Measurements from ENCODE around the gene PTHLH.

DNA sequence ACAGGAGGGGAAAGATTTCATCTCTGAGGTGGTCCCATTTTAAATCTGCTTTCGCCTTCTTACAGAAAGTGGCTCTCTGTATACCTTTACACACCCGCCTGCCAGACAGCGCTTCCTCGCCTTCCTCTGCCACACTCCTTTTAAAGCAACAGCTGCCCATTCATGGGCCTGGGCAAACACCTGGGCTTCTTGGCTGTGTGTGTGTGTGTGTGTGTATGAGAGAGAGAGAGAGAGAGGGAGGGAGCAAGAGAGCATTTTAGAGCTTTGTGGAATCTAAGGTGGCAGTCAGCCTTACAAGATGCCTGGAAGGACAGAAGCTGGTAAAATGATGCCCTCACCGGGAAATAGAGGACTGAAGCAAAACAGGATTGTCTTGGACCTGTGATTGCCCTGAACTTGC, 20.0 kb downstream of the PTHLH start:
- TF ChIP-seq, protein P1, sequence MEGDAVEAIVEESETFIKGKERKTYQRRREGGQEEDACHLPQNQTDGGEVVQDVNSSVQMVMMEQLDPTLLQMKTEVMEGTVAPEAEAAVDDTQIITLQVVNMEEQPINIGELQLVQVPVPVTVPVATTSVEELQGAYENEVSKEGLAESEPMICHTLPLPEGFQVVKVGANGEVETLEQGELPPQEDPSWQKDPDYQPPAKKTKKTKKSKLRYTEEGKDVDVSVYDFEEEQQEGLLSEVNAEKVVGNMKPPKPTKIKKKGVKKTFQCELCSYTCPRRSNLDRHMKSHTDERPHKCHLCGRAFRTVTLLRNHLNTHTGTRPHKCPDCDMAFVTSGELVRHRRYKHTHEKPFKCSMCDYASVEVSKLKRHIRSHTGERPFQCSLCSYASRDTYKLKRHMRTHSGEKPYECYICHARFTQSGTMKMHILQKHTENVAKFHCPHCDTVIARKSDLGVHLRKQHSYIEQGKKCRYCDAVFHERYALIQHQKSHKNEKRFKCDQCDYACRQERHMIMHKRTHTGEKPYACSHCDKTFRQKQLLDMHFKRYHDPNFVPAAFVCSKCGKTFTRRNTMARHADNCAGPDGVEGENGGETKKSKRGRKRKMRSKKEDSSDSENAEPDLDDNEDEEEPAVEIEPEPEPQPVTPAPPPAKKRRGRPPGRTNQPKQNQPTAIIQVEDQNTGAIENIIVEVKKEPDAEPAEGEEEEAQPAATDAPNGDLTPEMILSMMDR (IDR thresholded peaks at IDR 0.05): no peak
- no peak for TF ChIP-seq POLR2A (IDR thresholded peaks at IDR 0.05)
